Dendritic cell treated with granulocyte-macrophage colony-stimulating factor and Interleukin-4, amounts not matched to agents 40 ng/mL and 50 ng/mL, for 4 days (primary cell): ENCODE measurements around the gene CACNA1D.
"Not testable (repeated sequence)": the region's sequence is repeated elsewhere in the genome, so short reads cannot be mapped to it uniquely, and the experiment has no call there.

Experiments used
- H3K27ac Mint-ChIP-seq: one replicate; pipeline ENCODE4 v1.8.0; 2022; ENCODE audit warnings: mild to moderate bottlenecking, mixed read lengths
- H3K27me3 Mint-ChIP-seq: one replicate; pipeline ENCODE4 v1.8.0; 2022; ENCODE audit warnings: mild to moderate bottlenecking, mixed read lengths
- H3K36me3 Mint-ChIP-seq: one replicate; pipeline ENCODE4 v1.8.0; 2022; ENCODE audit warnings: low read depth, mixed read lengths
- H3K4me1 Mint-ChIP-seq: one replicate; pipeline ENCODE4 v1.8.0; 2022; ENCODE audit warnings: low read depth, mixed read lengths
- H3K4me3 Mint-ChIP-seq: one replicate; pipeline ENCODE4 v1.8.0; 2022; ENCODE audit warnings: mild to moderate bottlenecking, moderate library complexity, mixed read lengths
- H3K9me3 Mint-ChIP-seq: one replicate; pipeline ENCODE4 v1.8.0; 2022; ENCODE audit warnings: mixed read lengths
- intact Hi-C: fragments of 100-400 bp; cut with micrococcal nuclease; formaldehyde crosslinking; loops from one replicate; pipeline ENCODE4 v1.15.0; 2022

Gene CACNA1D

DNA sequence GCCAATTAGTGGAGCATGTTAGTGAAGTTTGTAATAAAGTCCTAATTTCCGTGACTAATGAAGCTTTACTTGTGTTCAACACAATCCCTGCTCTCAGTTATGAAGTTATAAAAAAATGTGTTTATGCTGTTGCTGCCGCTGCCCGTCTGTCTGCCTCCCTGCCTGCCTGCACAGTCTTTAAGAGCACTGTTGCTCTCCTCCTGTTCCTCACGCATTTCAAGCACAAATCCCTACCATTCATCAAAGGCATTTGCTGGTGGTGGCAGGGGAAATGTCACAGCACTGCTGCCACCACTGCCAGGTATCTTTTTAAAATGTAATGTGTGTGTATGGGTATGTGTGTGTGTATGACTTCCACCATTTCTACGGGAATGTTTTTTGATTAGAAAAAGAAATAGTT, 58.8 kb downstream of the CACNA1D start:
- Mint-ChIP-seq H3K9me3 (no peaks in the 10 kb centered on the region), H3K27ac (no peak overlapping the region), H3K4me3 (no peak overlapping the region)

GRCh38 chr3:53554559-53555067, 60.2 kb downstream of the CACNA1D start:
- H3K27ac Mint-ChIP-seq = no peak overlapping the region
- no peak overlapping the region for H3K4me3 Mint-ChIP-seq
- intact Hi-C loops = no loop called here
- H3K36me3 Mint-ChIP-seq = no peaks in the 10 kb centered on the region
- H3K9me3 Mint-ChIP-seq = no peaks in the 10 kb centered on the region
- peaks cover 12% of the 10 kb centered on the region for H3K27me3 Mint-ChIP-seq
- H3K4me1 Mint-ChIP-seq = no peaks in the 10 kb centered on the region

More for the DNA sequence above, 58.8 kb downstream of the CACNA1D start:
- Mint-ChIP-seq H3K36me3 (no peaks in the 10 kb centered on the region), H3K27me3 (peaks cover 7% of the 10 kb centered on the region), H3K4me1 (no peaks in the 10 kb centered on the region)
- intact Hi-C loops = no loop called here

DNA sequence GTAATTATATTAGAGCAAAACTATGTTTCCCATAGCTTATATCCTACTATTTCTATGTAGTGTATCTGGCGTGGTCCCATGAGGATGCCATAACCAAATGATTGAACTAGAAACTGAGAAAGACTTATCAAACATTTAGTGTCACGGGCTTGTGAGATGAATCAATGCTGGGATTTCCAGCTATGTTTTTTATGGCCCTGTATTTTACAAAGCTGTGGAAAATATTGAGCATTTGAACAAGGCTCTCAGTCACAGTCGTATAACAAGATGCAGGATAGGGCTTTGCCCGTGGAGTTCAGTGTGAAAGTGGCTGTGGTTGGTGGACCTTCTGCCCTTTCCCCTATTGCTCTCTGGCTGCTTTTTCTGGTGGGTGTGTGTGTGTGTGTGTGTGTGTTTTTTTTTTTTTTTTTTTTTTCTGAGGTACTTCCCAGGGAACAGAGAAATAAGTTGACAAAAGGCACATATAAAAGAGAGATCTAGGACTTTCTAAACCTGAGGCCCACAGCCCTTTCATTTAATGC, 60.7 kb downstream of the CACNA1D start:
- no peaks in the 10 kb centered on the region for H3K9me3 Mint-ChIP-seq
- no peaks in the 10 kb centered on the region for H3K4me1 Mint-ChIP-seq
- intact Hi-C loops = no loop called here
- H3K4me3 Mint-ChIP-seq = no peak overlapping the region
- H3K27me3 Mint-ChIP-seq = peaks cover 12% of the 10 kb centered on the region
- H3K27ac Mint-ChIP-seq = no peak overlapping the region
- H3K36me3 Mint-ChIP-seq = no peaks in the 10 kb centered on the region

DNA sequence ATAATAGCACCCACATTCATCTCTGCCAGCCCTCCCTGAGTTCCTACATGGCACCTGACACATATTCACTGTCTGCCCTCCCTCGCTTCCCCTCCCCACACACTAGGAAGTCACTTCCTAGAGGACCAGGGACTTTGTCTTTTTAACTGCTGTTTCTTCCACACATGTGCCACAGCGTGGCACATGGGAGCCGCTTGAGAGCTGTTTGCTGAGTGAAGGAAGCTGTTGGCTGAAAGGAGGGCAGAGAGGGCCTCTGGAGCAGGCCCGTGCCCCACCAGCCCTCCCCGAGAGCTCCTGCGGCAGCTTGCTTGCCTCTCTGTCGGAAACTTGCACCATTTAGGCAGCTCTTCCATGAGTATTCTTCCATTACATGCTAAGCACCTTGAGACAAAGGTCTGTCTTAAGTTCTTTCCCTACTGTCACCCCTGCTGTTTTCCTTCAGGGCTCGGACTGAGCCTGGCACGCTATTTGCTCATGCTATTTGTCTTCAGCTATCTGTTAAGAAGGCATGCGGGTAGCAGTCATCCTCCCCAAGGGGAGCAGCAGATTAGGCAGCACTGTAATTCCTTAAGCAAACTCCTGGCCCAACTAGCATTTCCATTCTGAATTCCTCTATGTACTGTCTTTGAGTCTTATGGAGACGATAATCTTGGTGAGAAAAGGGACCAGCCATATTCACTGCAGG, 72.2 kb downstream of the CACNA1D start:
- no peak overlapping the region for H3K4me3 Mint-ChIP-seq
- no peaks in the 10 kb centered on the region for H3K4me1 Mint-ChIP-seq
- H3K9me3 Mint-ChIP-seq = no peaks in the 10 kb centered on the region
- no peaks in the 10 kb centered on the region for H3K36me3 Mint-ChIP-seq
- intact Hi-C loops = no loop called here
- no peak overlapping the region for H3K27ac Mint-ChIP-seq
- H3K27me3 Mint-ChIP-seq = peaks cover 9% of the 10 kb centered on the region

GRCh38 chr3:53570081-53570480, 75.7 kb downstream of the CACNA1D start:
- H3K36me3 Mint-ChIP-seq = no peaks in the 10 kb centered on the region
- peaks cover 14% of the 10 kb centered on the region for H3K27me3 Mint-ChIP-seq
- intact Hi-C loops = no loop called here
- no peak overlapping the region for H3K27ac Mint-ChIP-seq
- no peaks in the 10 kb centered on the region for H3K4me1 Mint-ChIP-seq
- H3K9me3 Mint-ChIP-seq = no peaks in the 10 kb centered on the region
- H3K4me3 Mint-ChIP-seq = no peak overlapping the region

GRCh38 chr3:53570709-53571108, 76.3 kb downstream of the CACNA1D start:
- Mint-ChIP-seq H3K9me3 (no peaks in the 10 kb centered on the region), H3K4me1 (no peaks in the 10 kb centered on the region), H3K27ac (no peak overlapping the region), H3K4me3 (no peak overlapping the region), H3K36me3 (no peaks in the 10 kb centered on the region), H3K27me3 (peaks cover 12% of the 10 kb centered on the region)
- intact Hi-C loops = no loop called here

DNA sequence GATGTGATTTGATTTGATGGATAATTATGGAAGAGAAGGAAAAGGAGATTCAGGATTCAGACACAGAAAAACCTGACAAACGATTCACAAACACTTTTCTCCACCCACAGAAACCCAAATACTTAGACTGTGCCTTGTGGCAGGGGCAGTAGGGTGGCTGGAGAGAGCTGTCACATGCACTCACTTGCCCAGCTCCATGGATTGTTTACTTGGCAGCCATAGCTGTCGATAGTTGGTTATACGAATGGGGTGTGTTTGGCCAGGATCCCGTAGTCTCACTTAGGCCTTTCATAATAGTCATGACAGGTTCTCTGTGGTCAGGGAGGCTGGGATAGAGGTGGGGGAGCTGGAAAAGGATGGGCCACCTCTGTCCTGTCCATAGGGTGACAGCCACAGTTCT, 76.9 kb downstream of the CACNA1D start:
- H3K9me3 Mint-ChIP-seq = no peaks in the 10 kb centered on the region
- no peak overlapping the region for H3K27ac Mint-ChIP-seq
- H3K27me3 Mint-ChIP-seq = peaks cover 10% of the 10 kb centered on the region
- intact Hi-C loops = no loop called here
- H3K36me3 Mint-ChIP-seq = no peaks in the 10 kb centered on the region
- no peak overlapping the region for H3K4me3 Mint-ChIP-seq
- no peaks in the 10 kb centered on the region for H3K4me1 Mint-ChIP-seq

DNA sequence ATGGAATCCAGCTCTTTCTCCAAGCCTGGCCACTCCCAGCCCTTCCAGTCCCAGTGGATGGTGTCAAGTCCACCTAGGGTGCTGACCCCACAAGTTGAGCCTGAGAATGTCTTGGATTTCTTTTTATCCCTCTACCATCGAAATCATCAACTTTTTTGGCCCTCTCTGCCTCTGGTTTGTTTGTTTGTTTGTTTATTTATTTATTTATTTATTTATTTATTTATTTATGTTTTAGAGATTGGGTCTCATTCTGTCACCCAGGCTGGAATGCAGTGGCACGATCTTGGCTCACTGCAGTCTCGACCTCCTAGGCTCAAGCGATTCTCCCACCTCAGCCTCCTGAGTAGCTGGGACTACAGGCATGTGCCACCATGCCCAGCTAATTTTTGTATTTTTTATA, 77.8 kb downstream of the CACNA1D start:
- H3K27ac Mint-ChIP-seq, H3K36me3 Mint-ChIP-seq, intact Hi-C loops, H3K4me3 Mint-ChIP-seq, H3K4me1 Mint-ChIP-seq, H3K9me3 Mint-ChIP-seq: not testable (repeated sequence)
- peaks cover 13% of the 10 kb centered on the region for H3K27me3 Mint-ChIP-seq

GRCh38 chr3:53577506-53577905, 83.1 kb downstream of the CACNA1D start:
- Mint-ChIP-seq H3K4me3 (no peak overlapping the region), H3K4me1 (no peaks in the 10 kb centered on the region), H3K27ac (no peak overlapping the region), H3K27me3 (peaks cover 21% of the 10 kb centered on the region), H3K36me3 (no peaks in the 10 kb centered on the region), H3K9me3 (no peaks in the 10 kb centered on the region)
- intact Hi-C loops = no loop called here

DNA sequence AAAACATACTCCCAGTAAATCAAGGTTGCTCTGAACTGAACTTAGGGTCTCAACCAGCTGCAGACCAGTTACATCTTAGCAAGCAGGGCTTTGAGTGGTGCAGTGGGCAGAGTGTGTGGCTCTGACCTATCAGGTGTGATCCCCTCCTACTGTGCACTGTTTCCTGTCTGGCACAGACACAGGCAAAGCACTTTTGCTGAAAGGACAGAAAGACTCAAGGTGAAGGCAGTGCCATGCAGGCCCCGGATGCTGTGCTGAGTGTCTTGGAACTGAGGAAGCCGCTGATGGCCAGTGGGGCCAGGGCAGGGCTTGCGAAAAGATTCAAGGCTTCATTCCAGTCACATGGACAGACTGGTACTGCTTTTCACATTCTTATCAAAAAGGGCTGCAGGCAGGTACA, 85.2 kb downstream of the CACNA1D start:
- no peak overlapping the region for H3K4me3 Mint-ChIP-seq
- H3K27ac Mint-ChIP-seq = no peak overlapping the region
- H3K36me3 Mint-ChIP-seq = no peaks in the 10 kb centered on the region
- peaks cover 25% of the 10 kb centered on the region for H3K27me3 Mint-ChIP-seq
- intact Hi-C loops = no loop called here
- no peaks in the 10 kb centered on the region for H3K9me3 Mint-ChIP-seq
- H3K4me1 Mint-ChIP-seq = no peaks in the 10 kb centered on the region

GRCh38 chr3:53581671-53582070, 87.3 kb downstream of the CACNA1D start:
- H3K9me3 Mint-ChIP-seq = no peaks in the 10 kb centered on the region
- H3K4me3 Mint-ChIP-seq = no peak overlapping the region
- H3K36me3 Mint-ChIP-seq = no peaks in the 10 kb centered on the region
- no peaks in the 10 kb centered on the region for H3K4me1 Mint-ChIP-seq
- peaks cover 22% of the 10 kb centered on the region for H3K27me3 Mint-ChIP-seq
- intact Hi-C loops = no loop called here
- H3K27ac Mint-ChIP-seq = no peak overlapping the region

GRCh38 chr3:53583161-53583690, 88.8 kb downstream of the CACNA1D start:
- H3K9me3 Mint-ChIP-seq = no peaks in the 10 kb centered on the region
- intact Hi-C loops = no loop called here
- H3K36me3 Mint-ChIP-seq = no peaks in the 10 kb centered on the region
- H3K27ac Mint-ChIP-seq = no peak overlapping the region
- peaks cover 22% of the 10 kb centered on the region for H3K27me3 Mint-ChIP-seq
- H3K4me3 Mint-ChIP-seq = no peak overlapping the region
- H3K4me1 Mint-ChIP-seq = no peaks in the 10 kb centered on the region

GRCh38 chr3:53585049-53585448, 90.6 kb downstream of the CACNA1D start:
- no peaks in the 10 kb centered on the region for H3K36me3 Mint-ChIP-seq
- intact Hi-C loops = no loop called here
- no peaks in the 10 kb centered on the region for H3K9me3 Mint-ChIP-seq
- peaks cover 23% of the 10 kb centered on the region for H3K27me3 Mint-ChIP-seq
- no peak overlapping the region for H3K4me3 Mint-ChIP-seq
- no peak overlapping the region for H3K27ac Mint-ChIP-seq
- H3K4me1 Mint-ChIP-seq = no peaks in the 10 kb centered on the region

- Mint-ChIP-seq H3K4me3 (no peak overlapping the region), H3K9me3 (no peaks in the 10 kb centered on the region), H3K36me3 (no peaks in the 10 kb centered on the region), H3K4me1 (no peaks in the 10 kb centered on the region), H3K27ac (no peak overlapping the region), H3K27me3 (peaks cover 25% of the 10 kb centered on the region)
- intact Hi-C loops = no loop called here
These were observed 91.2 kb downstream of the CACNA1D start for GRCh38 chr3:53585627-53586026.

DNA sequence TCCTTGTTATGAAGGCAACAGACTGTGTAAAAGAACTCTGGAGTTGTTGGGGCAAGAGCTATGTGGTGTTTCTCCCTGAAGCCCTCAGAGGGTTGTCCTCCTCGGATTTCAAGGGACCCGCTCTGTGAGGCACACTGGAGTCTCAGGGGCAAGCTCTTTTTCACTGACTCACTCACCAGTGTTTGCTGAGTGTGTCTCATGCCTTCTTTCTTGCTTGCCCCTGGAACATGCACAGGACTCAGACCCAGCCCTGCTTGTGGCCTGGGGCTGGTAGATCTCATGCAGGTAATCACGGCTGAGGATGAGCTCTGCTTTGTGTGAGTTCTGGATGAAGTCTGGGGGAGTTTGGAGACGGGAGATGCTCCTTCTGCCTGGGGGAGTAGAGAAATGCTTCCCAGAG, 93.7 kb downstream of the CACNA1D start:
- no peaks in the 10 kb centered on the region for H3K4me1 Mint-ChIP-seq
- H3K27me3 Mint-ChIP-seq = peaks cover 18% of the 10 kb centered on the region
- no peaks in the 10 kb centered on the region for H3K36me3 Mint-ChIP-seq
- intact Hi-C loops = no loop called here
- no peak overlapping the region for H3K4me3 Mint-ChIP-seq
- H3K9me3 Mint-ChIP-seq = no peaks in the 10 kb centered on the region
- H3K27ac Mint-ChIP-seq = no peak overlapping the region
